ENCODE results near the gene NGEF.

NGEF gene

GRCh38 chr2:232966122-232966521 is 46.9 kb downstream of the NGEF start:
- no peak for DNase-seq (ENCODE audit: low read depth in 1 of 2, low spot score in 1 of 2)
- Histone ChIP-seq H3K27me3 (ENCODE audit: insufficient read depth, poor library complexity, severe bottlenecking) (no peaks in the 10 kb centered on the region), H3K27ac (replicated peaks) (no peak overlapping the region), H3K4me3 (replicated peaks; ENCODE audit: insufficient read depth, low read length) (no peak overlapping the region)
- TF ChIP-seq, protein P1, sequence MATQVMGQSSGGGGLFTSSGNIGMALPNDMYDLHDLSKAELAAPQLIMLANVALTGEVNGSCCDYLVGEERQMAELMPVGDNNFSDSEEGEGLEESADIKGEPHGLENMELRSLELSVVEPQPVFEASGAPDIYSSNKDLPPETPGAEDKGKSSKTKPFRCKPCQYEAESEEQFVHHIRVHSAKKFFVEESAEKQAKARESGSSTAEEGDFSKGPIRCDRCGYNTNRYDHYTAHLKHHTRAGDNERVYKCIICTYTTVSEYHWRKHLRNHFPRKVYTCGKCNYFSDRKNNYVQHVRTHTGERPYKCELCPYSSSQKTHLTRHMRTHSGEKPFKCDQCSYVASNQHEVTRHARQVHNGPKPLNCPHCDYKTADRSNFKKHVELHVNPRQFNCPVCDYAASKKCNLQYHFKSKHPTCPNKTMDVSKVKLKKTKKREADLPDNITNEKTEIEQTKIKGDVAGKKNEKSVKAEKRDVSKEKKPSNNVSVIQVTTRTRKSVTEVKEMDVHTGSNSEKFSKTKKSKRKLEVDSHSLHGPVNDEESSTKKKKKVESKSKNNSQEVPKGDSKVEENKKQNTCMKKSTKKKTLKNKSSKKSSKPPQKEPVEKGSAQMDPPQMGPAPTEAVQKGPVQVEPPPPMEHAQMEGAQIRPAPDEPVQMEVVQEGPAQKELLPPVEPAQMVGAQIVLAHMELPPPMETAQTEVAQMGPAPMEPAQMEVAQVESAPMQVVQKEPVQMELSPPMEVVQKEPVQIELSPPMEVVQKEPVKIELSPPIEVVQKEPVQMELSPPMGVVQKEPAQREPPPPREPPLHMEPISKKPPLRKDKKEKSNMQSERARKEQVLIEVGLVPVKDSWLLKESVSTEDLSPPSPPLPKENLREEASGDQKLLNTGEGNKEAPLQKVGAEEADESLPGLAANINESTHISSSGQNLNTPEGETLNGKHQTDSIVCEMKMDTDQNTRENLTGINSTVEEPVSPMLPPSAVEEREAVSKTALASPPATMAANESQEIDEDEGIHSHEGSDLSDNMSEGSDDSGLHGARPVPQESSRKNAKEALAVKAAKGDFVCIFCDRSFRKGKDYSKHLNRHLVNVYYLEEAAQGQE (IDR thresholded peaks at IDR 0.05; ENCODE audit: insufficient replicate concordance, low read depth) = no peak
- no peak for TF ChIP-seq CTCF (IDR thresholded peaks at IDR 0.05; ENCODE audit: insufficient read depth, low read length)
- TF ChIP-seq GABPA (IDR thresholded peaks at IDR 0.05; ENCODE audit: low read depth) = no peak
- no peak for TF ChIP-seq POLR2AphosphoS5 (IDR thresholded peaks at IDR 0.05; ENCODE audit: low read depth)
- TF ChIP-seq SPI1 (IDR thresholded peaks at IDR 0.05; ENCODE audit: borderline replicate concordance, low read depth) = no peak

- H3K27me3 ChIP-seq (ENCODE audit: insufficient read depth, poor library complexity, severe bottlenecking) = no peaks in the 10 kb centered on the region
- H3K4me3 ChIP-seq (replicated peaks; ENCODE audit: insufficient read depth, low read length) = no peak overlapping the region
Measured at GRCh38 chr2:232963913-232964312, 49.1 kb downstream of the NGEF start.

DNA sequence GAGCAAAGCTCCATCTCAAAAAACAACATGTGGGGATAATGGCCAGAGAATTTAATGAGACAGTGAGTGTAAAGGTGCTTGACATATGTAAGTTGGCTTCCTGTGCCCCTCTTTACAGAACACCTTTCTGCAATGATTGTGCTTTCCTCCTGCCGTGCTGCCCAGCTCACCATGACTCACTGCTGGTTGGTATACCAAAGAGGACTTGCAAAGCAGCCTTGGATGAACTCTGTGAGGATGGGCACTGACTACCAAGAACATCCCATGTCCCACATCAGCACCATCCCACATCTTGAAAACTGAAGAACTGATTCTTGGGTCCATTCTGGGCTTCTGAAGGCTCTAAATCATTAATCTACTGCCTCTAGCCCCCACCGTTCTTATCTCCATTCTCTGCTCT is 52.2 kb downstream of the NGEF start:
- no peak overlapping the region for H3K4me3 ChIP-seq (replicated peaks; ENCODE audit: insufficient read depth, low read length)
- H3K27me3 ChIP-seq (ENCODE audit: insufficient read depth, poor library complexity, severe bottlenecking) = no peaks in the 10 kb centered on the region
- TF ChIP-seq SPI1 (IDR thresholded peaks at IDR 0.05; ENCODE audit: borderline replicate concordance, low read depth) (no peak), CTCF (IDR thresholded peaks at IDR 0.05; ENCODE audit: insufficient read depth, low read length) (no peak), GABPA (IDR thresholded peaks at IDR 0.05; ENCODE audit: low read depth) (no peak), POLR2AphosphoS5 (IDR thresholded peaks at IDR 0.05; ENCODE audit: low read depth) (no peak)
- TF ChIP-seq, protein P1 (IDR thresholded peaks at IDR 0.05; ENCODE audit: insufficient replicate concordance, low read depth) = no peak
- no peak for DNase-seq (ENCODE audit: low read depth in 1 of 2, low spot score in 1 of 2)
- no peak overlapping the region for H3K27ac ChIP-seq (replicated peaks)

More at GRCh38 chr2:232963913-232964312, 49.1 kb downstream of the NGEF start:
- no peak overlapping the region for H3K27ac ChIP-seq (replicated peaks)
- no peak for DNase-seq (ENCODE audit: low read depth in 1 of 2, low spot score in 1 of 2)
- TF ChIP-seq, protein P1 (IDR thresholded peaks at IDR 0.05; ENCODE audit: insufficient replicate concordance, low read depth) = no peak
- no peak for TF ChIP-seq POLR2AphosphoS5 (IDR thresholded peaks at IDR 0.05; ENCODE audit: low read depth)
- no peak for TF ChIP-seq GABPA (IDR thresholded peaks at IDR 0.05; ENCODE audit: low read depth)
- TF ChIP-seq CTCF (IDR thresholded peaks at IDR 0.05; ENCODE audit: insufficient read depth, low read length) = no peak
- no peak for TF ChIP-seq SPI1 (IDR thresholded peaks at IDR 0.05; ENCODE audit: borderline replicate concordance, low read depth)
